HepG2 (cell line): ENCODE results near the gene DRAXIN. TPM values are rescaled to one million over a fixed set of nuclear protein-coding genes. Genes with fewer than 3 reads are reported as not detected.

ENCODE experiments used
- ASH2L ChIP-seq: fragments of 300-600, 200-600 bp; sonication (generic); IDR thresholded peaks from 2 replicates; pipeline ENCODE4 v1.7.0; 2017; ENCODE audit warnings: low read depth, mild to moderate bottlenecking, moderate library complexity, mixed read lengths, low read length; ENCODE audit not compliant: insufficient read length
- DMAP1 ChIP-seq: IDR thresholded peaks from 2 replicates; pipeline ENCODE4 v1.6.1; 2016
- GATAD2A ChIP-seq: IDR thresholded peaks from 2 replicates; pipeline ENCODE4 v1.6.1; 2016
- GLI4 ChIP-seq: sonication (generic); formaldehyde crosslinking; IDR thresholded peaks from 2 replicates; pipeline ENCODE4 v1.5.1; 2020; ENCODE audit warnings: missing genetic modification reagents, mild to moderate bottlenecking, moderate library complexity, borderline replicate concordance
- HCFC1 ChIP-seq: fragments of 150-350 bp; IDR thresholded peaks from 2 replicates; pipeline ENCODE4 v1.6.1; 2014; ENCODE audit warnings: low read depth, low read length
- MAFK ChIP-seq, 2 experiments: IDR thresholded peaks in 1 of 2; conservative IDR thresholded peaks in 1 of 2; 2 replicates each; pipeline ENCODE4 v1.6.1; 2011; ENCODE audit warnings: improper control_type of control experiment in 2 of 2, low read length in 2 of 2
- MIXL1 ChIP-seq: IDR thresholded peaks from 2 replicates; pipeline ENCODE4 v1.6.1; 2016
- POLR2AphosphoS5 ChIP-seq: IDR thresholded peaks from 2 replicates; pipeline ENCODE4 v1.6.1; 2012; ENCODE audit warnings: low read depth, low read length
- SMAD1 ChIP-seq: sonication (generic); formaldehyde crosslinking; IDR thresholded peaks from 2 replicates; pipeline ENCODE4 v1.4.0; 2020; ENCODE audit warnings: missing genetic modification reagents, low read depth, mild to moderate bottlenecking, borderline replicate concordance
- TCF7 ChIP-seq: sonication (generic); IDR thresholded peaks from 2 replicates; pipeline ENCODE4 v1.6.1; 2016; ENCODE audit warnings: antibody characterized with exemption, low read depth
- ZNF121 ChIP-seq: sonication (generic); formaldehyde crosslinking; IDR thresholded peaks from 2 replicates; pipeline ENCODE4 v1.5.0; 2020; ENCODE audit warnings: mild to moderate bottlenecking, missing genetic modification reagents
- ZNF329 ChIP-seq: sonication (generic); formaldehyde crosslinking; IDR thresholded peaks from 2 replicates; pipeline ENCODE4 v1.9.0; 2021; ENCODE audit warnings: low read depth, mild to moderate bottlenecking, missing genetic modification reagents
- ZNF337 ChIP-seq: sonication (generic); formaldehyde crosslinking; IDR thresholded peaks from 2 replicates; pipeline ENCODE4 v1.5.1; 2020; ENCODE audit warnings: missing genetic modification reagents, low read depth, mild to moderate bottlenecking, borderline replicate concordance
- polyA plus RNA-seq, 8 experiments: library from polyadenylated mRNA; depleted of rRNA in 3 of 8; stranded (reverse) in 7 of 8; unstranded in 1 of 8; fragments of >200 nt; fragmentation: Illumina TruSeq in 4 of 8; extraction: Trizol in 4 of 8; gene quantifications; 2 replicates each; pipeline versions ENCODE4 v1.2.1 to v1.2.3, GENCODE V29; 2011 to 2016; ENCODE audit warnings: low read depth in 4 of 8, missing spikeins in 1 of 8, mixed read lengths in 1 of 8; ENCODE audit not compliant: insufficient read depth in 1 of 8
- total RNA-seq, 5 experiments: library from RNA; depleted of rRNA; stranded (reverse); fragments of >200 nt; fragmentation: Illumina TruSeq; extraction: Trizol; gene quantifications; 2 replicates each; pipeline ENCODE4 v1.2.3, GENCODE V29; 2016; ENCODE audit warnings: low read depth in 1 of 5
- TF ChIP-seq, protein P1 (sequence below): sonication (generic); formaldehyde crosslinking; IDR thresholded peaks from 2 replicates; pipeline ENCODE4 v1.4.0; 2020; ENCODE audit warnings: missing genetic modification reagents
- TF ChIP-seq, protein P2 (sequence below): IDR thresholded peaks from 2 replicates; pipeline ENCODE4 v1.4.0; 2020; ENCODE audit warnings: mild to moderate bottlenecking, missing genetic modification reagents
- TF ChIP-seq, protein P3 (sequence below): sonication (generic); formaldehyde crosslinking; conservative IDR thresholded peaks from 2 replicates; pipeline ENCODE4 v1.4.0; 2020; ENCODE audit warnings: mild to moderate bottlenecking, missing genetic modification reagents, moderate library complexity
- TF ChIP-seq, protein P4 (sequence below): sonication (generic); formaldehyde crosslinking; IDR thresholded peaks from 2 replicates; pipeline ENCODE4 v1.5.1; 2020; ENCODE audit warnings: mild to moderate bottlenecking, missing genetic modification reagents

Gene DRAXIN
- total and polyA plus RNA-seq, 2 of the 13 experiments (the other 11 are each of a cell fraction or from before 2014, with no cell fraction given) = 0.02 TPM; not detected in 1

DNA sequence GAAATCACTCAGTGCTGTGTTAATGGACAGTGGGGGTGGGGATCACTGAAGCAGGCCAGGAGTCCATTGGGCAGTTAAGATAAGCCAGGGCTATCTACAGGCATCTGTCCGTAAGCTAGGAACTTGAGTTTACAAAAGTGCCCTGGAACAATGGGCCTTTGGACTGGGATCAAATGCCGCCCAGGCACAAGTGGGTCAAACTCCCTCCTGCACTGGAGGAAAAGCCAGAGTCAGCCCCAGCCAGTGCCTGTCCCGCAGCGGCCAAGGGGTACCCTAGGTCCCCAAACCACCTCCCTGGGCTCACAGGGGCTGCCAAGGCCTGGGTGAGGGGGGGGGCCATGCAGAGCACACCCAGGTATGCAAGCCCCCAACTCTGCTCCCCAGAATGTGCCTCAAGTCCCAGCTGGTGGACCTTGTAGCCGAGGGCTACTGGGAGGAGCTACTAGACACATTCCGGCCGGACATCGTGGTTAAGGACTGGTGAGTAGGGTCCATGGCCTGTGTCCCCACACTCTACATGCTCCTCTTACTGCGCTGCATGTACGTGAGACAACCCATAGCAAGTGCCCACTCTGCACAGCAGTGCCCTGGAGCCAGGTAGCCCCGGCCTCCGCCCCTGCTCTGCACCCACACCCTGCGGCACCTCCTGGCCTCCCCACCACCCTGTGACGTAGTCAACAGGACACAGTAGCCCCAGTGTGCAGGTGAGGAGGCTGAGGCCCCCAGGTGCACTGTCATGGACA lies 19.8 kb upstream of the DRAXIN start (continued):
- TF ChIP-seq SMAD1 (peak; percentile 78; the same call in 1 of the 2 replicates), ZNF329 (CRISPR knock-in tag) (no peak), DMAP1 (CRISPR knock-in tag) (no peak), HCFC1 (no peak), MAFK (conservative IDR thresholded peaks at IDR 0.05 in 1 of 2, IDR thresholded peaks at IDR 0.05 in 1 of 2; ENCODE audit: low read length in 2 of 2) (peak in 1 of 2 experiments; percentile 39; a peak in 1 of 4 replicates), POLR2AphosphoS5 (no peak), TCF7 (0 out of 2 replicates have a peak, but pooled peaks have one; percentile 10), GATAD2A (CRISPR knock-in tag) (peak; percentile 45; the same call in 1 of the 2 replicates), ASH2L (peak; percentile 80), ZNF337 (CRISPR knock-in tag) (no peak), MIXL1 (CRISPR knock-in tag) (0 out of 2 replicates have a peak, but pooled peaks have one; percentile 19), GLI4 (CRISPR knock-in tag) (no peak), ZNF121 (CRISPR knock-in tag) (0 out of 2 replicates have a peak, but pooled peaks have one; percentile 69)
- TF ChIP-seq, protein P1, sequence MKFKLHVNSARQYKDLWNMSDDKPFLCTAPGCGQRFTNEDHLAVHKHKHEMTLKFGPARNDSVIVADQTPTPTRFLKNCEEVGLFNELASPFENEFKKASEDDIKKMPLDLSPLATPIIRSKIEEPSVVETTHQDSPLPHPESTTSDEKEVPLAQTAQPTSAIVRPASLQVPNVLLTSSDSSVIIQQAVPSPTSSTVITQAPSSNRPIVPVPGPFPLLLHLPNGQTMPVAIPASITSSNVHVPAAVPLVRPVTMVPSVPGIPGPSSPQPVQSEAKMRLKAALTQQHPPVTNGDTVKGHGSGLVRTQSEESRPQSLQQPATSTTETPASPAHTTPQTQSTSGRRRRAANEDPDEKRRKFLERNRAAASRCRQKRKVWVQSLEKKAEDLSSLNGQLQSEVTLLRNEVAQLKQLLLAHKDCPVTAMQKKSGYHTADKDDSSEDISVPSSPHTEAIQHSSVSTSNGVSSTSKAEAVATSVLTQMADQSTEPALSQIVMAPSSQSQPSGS (CRISPR knock-in tag) = no peak; the same call in 1 of the 2 replicates
- TF ChIP-seq, protein P2, sequence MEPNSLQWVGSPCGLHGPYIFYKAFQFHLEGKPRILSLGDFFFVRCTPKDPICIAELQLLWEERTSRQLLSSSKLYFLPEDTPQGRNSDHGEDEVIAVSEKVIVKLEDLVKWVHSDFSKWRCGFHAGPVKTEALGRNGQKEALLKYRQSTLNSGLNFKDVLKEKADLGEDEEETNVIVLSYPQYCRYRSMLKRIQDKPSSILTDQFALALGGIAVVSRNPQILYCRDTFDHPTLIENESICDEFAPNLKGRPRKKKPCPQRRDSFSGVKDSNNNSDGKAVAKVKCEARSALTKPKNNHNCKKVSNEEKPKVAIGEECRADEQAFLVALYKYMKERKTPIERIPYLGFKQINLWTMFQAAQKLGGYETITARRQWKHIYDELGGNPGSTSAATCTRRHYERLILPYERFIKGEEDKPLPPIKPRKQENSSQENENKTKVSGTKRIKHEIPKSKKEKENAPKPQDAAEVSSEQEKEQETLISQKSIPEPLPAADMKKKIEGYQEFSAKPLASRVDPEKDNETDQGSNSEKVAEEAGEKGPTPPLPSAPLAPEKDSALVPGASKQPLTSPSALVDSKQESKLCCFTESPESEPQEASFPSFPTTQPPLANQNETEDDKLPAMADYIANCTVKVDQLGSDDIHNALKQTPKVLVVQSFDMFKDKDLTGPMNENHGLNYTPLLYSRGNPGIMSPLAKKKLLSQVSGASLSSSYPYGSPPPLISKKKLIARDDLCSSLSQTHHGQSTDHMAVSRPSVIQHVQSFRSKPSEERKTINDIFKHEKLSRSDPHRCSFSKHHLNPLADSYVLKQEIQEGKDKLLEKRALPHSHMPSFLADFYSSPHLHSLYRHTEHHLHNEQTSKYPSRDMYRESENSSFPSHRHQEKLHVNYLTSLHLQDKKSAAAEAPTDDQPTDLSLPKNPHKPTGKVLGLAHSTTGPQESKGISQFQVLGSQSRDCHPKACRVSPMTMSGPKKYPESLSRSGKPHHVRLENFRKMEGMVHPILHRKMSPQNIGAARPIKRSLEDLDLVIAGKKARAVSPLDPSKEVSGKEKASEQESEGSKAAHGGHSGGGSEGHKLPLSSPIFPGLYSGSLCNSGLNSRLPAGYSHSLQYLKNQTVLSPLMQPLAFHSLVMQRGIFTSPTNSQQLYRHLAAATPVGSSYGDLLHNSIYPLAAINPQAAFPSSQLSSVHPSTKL (CRISPR knock-in tag) = peak; percentile 41; the same call in 1 of the 2 replicates
- TF ChIP-seq, protein P3, sequence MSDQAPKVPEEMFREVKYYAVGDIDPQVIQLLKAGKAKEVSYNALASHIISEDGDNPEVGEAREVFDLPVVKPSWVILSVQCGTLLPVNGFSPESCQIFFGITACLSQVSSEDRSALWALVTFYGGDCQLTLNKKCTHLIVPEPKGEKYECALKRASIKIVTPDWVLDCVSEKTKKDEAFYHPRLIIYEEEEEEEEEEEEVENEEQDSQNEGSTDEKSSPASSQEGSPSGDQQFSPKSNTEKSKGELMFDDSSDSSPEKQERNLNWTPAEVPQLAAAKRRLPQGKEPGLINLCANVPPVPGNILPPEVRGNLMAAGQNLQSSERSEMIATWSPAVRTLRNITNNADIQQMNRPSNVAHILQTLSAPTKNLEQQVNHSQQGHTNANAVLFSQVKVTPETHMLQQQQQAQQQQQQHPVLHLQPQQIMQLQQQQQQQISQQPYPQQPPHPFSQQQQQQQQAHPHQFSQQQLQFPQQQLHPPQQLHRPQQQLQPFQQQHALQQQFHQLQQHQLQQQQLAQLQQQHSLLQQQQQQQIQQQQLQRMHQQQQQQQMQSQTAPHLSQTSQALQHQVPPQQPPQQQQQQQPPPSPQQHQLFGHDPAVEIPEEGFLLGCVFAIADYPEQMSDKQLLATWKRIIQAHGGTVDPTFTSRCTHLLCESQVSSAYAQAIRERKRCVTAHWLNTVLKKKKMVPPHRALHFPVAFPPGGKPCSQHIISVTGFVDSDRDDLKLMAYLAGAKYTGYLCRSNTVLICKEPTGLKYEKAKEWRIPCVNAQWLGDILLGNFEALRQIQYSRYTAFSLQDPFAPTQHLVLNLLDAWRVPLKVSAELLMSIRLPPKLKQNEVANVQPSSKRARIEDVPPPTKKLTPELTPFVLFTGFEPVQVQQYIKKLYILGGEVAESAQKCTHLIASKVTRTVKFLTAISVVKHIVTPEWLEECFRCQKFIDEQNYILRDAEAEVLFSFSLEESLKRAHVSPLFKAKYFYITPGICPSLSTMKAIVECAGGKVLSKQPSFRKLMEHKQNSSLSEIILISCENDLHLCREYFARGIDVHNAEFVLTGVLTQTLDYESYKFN (CRISPR knock-in tag) = peak; percentile 95
- TF ChIP-seq, protein P4, sequence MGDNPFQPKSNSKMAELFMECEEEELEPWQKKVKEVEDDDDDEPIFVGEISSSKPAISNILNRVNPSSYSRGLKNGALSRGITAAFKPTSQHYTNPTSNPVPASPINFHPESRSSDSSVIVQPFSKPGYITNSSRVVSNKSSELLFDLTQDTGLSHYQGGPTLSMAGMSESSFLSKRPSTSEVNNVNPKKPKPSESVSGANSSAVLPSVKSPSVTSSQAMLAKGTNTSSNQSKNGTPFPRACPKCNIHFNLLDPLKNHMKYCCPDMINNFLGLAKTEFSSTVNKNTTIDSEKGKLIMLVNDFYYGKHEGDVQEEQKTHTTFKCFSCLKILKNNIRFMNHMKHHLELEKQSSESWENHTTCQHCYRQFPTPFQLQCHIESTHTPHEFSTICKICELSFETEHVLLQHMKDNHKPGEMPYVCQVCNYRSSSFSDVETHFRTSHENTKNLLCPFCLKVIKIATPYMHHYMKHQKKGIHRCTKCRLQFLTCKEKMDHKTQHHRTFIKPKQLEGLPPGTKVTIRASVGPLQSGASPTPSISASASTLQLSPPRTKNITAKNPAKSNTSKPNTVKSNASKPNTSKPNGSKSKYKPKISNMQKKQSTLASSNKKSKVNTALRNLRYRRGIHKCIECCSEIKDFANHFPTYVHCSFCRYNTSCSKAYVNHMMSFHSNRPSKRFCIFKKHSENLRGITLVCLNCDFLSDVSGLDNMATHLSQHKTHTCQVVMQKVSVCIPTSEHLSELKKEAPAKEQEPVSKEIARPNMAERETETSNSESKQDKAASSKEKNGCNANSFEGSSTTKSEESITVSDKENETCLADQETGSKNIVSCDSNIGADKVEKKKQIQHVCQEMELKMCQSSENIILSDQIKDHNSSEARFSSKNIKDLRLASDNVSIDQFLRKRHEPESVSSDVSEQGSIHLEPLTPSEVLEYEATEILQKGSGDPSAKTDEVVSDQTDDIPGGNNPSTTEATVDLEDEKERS = peak; percentile 23; the same call in 1 of the 2 replicates
